RCC 7860 (cell line): ENCODE results near the gene UBAC2.
"Not testable (repeated sequence)": the region's sequence is repeated elsewhere in the genome, so short reads cannot be mapped to it uniquely, and the experiment has no call there.

ENCODE experiments used
- DNase-seq: peaks from one replicate; pipeline ENCODE4 v3.0.0-alpha.2; 2015; ENCODE audit warnings: low spot score
- FAIRE-seq: peaks from 2 replicates; lab custom pipeline; 2012; peaks lifted over from hg19 to GRCh38; lab: Jason Lieb, UNC

UBAC2 gene

GRCh38 chr13:99405966-99406365 is 205.3 kb downstream of the UBAC2 start:
- FAIRE-seq: no peak

GRCh38 chr13:99406799-99407201 is 206.1 kb downstream of the UBAC2 start:
- FAIRE-seq: no peak
- no peak for DNase-seq

More at GRCh38 chr13:99405966-99406365, 205.3 kb downstream of the UBAC2 start:
- DNase-seq: no peak

GRCh38 chr13:99407906-99408702 is 207.4 kb downstream of the UBAC2 start:
- DNase-seq (no peak), FAIRE-seq (no peak)

- no peak for FAIRE-seq
- no peak for DNase-seq
These were observed 208.0 kb downstream of the UBAC2 start for GRCh38 chr13:99408703-99409000.

GRCh38 chr13:99409461-99410083 is 208.9 kb downstream of the UBAC2 start:
- FAIRE-seq, DNase-seq: not testable (repeated sequence)

GRCh38 chr13:99410646-99411475 is 210.2 kb downstream of the UBAC2 start:
- FAIRE-seq, DNase-seq: not testable (repeated sequence)

GRCh38 chr13:99412856-99413255 is 212.2 kb downstream of the UBAC2 start:
- no peak for FAIRE-seq
- DNase-seq: no peak

GRCh38 chr13:99414048-99414995 is 213.7 kb downstream of the UBAC2 start:
- FAIRE-seq (no peak), DNase-seq (no peak)

GRCh38 chr13:99415014-99415650 is 214.5 kb downstream of the UBAC2 start:
- FAIRE-seq: no peak

GRCh38 chr13:99415851-99416331 is 215.2 kb downstream of the UBAC2 start:
- FAIRE-seq: no peak

More at GRCh38 chr13:99415014-99415650, 214.5 kb downstream of the UBAC2 start:
- no peak for DNase-seq

GRCh38 chr13:99416411-99417121 is 215.9 kb downstream of the UBAC2 start:
- FAIRE-seq (no peak), DNase-seq (no peak)

More at GRCh38 chr13:99415851-99416331, 215.2 kb downstream of the UBAC2 start:
- no peak for DNase-seq

- no peak for DNase-seq
- no peak for FAIRE-seq
These were observed 216.8 kb downstream of the UBAC2 start for GRCh38 chr13:99417201-99418102.

- FAIRE-seq: no peak
- no peak for DNase-seq
These were observed 217.6 kb downstream of the UBAC2 start for GRCh38 chr13:99418103-99418842.

GRCh38 chr13:99418843-99419140 is 218.1 kb downstream of the UBAC2 start:
- DNase-seq (no peak), FAIRE-seq (no peak)

- no peak for DNase-seq
- FAIRE-seq: no peak
These were observed 219.1 kb downstream of the UBAC2 start for GRCh38 chr13:99419591-99420243.

- no peak for FAIRE-seq
- DNase-seq: no peak
These were observed 220.6 kb downstream of the UBAC2 start for GRCh38 chr13:99421271-99421670.
